Osteocyte (in vitro differentiated cells): ENCODE results near the gene SIAH3. TPM values are rescaled to one million over a fixed set of nuclear protein-coding genes. Genes with fewer than 3 reads are reported as not detected.

ENCODE experiments used
- DNase-seq: peaks from one replicate; pipeline ENCODE4 v3.0.0; 2021; ENCODE audit warnings: mixed read lengths; ENCODE audit not compliant: unreplicated experiment; ENCODE audit errors: extremely low spot score
- H3K27ac Mint-ChIP-seq: one replicate; pipeline ENCODE4 v1.8.0; 2021; ENCODE audit warnings: mild to moderate bottlenecking, mixed read lengths; ENCODE audit not compliant: unreplicated experiment
- H3K27me3 Mint-ChIP-seq: one replicate; pipeline ENCODE4 v1.8.0; 2021; ENCODE audit warnings: mixed read lengths; ENCODE audit not compliant: unreplicated experiment
- H3K36me3 Mint-ChIP-seq: one replicate; pipeline ENCODE4 v1.8.0; 2021; ENCODE audit warnings: mixed read lengths; ENCODE audit not compliant: unreplicated experiment
- H3K4me1 Mint-ChIP-seq: one replicate; pipeline ENCODE4 v1.8.0; 2021; ENCODE audit warnings: mixed read lengths; ENCODE audit not compliant: unreplicated experiment
- H3K4me3 Mint-ChIP-seq: one replicate; pipeline ENCODE4 v1.8.0; 2021; ENCODE audit warnings: mild to moderate bottlenecking, moderate library complexity, mixed read lengths; ENCODE audit not compliant: unreplicated experiment
- H3K9me3 Mint-ChIP-seq: one replicate; pipeline ENCODE4 v1.8.0; 2021; ENCODE audit warnings: mixed read lengths; ENCODE audit not compliant: unreplicated experiment
- total RNA-seq: library from RNA; stranded (reverse); gene quantifications from 2 replicates; pipeline ENCODE4 v1.2.1, GENCODE V29; 2021
- TF ChIP-seq, protein P1 (sequence below): fragments of 200-600 bp; sonication (generic); IDR thresholded peaks from 2 replicates; pipeline ENCODE4 v1.5.0; 2021; ENCODE audit warnings: antibody characterized with exemption, mild to moderate bottlenecking, moderate library complexity

The SIAH3 gene
- total RNA-seq, 1 donor from 2014 or later, result not detected

- no peak overlapping the region for H3K4me3 Mint-ChIP-seq
- H3K9me3 Mint-ChIP-seq, result no peaks in the 10 kb centered on the region
- no peak overlapping the region for H3K27ac Mint-ChIP-seq
- no peaks in the 10 kb centered on the region for H3K36me3 Mint-ChIP-seq
- no peak for DNase-seq
- H3K4me1 Mint-ChIP-seq, result peaks cover 14% of the 10 kb centered on the region
- peaks cover 52% of the 10 kb centered on the region for H3K27me3 Mint-ChIP-seq
- TF ChIP-seq, protein P1, sequence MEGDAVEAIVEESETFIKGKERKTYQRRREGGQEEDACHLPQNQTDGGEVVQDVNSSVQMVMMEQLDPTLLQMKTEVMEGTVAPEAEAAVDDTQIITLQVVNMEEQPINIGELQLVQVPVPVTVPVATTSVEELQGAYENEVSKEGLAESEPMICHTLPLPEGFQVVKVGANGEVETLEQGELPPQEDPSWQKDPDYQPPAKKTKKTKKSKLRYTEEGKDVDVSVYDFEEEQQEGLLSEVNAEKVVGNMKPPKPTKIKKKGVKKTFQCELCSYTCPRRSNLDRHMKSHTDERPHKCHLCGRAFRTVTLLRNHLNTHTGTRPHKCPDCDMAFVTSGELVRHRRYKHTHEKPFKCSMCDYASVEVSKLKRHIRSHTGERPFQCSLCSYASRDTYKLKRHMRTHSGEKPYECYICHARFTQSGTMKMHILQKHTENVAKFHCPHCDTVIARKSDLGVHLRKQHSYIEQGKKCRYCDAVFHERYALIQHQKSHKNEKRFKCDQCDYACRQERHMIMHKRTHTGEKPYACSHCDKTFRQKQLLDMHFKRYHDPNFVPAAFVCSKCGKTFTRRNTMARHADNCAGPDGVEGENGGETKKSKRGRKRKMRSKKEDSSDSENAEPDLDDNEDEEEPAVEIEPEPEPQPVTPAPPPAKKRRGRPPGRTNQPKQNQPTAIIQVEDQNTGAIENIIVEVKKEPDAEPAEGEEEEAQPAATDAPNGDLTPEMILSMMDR, result no peak
Observed at GRCh38 chr13:45846681-45847080, 4.9 kb downstream of the SIAH3 start.

- H3K27me3 Mint-ChIP-seq, result peaks cover 6% of the 10 kb centered on the region
- H3K4me3 Mint-ChIP-seq, result no peak overlapping the region
- TF ChIP-seq, protein P1, result no peak
- peaks cover 10% of the 10 kb centered on the region for H3K4me1 Mint-ChIP-seq
- no peaks in the 10 kb centered on the region for H3K36me3 Mint-ChIP-seq
- H3K27ac Mint-ChIP-seq, result no peak overlapping the region
- peak; percentile 65 for DNase-seq
- H3K9me3 Mint-ChIP-seq, result no peaks in the 10 kb centered on the region
Observed at GRCh38 chr13:45838171-45838745, 13.3 kb downstream of the SIAH3 start.

DNA sequence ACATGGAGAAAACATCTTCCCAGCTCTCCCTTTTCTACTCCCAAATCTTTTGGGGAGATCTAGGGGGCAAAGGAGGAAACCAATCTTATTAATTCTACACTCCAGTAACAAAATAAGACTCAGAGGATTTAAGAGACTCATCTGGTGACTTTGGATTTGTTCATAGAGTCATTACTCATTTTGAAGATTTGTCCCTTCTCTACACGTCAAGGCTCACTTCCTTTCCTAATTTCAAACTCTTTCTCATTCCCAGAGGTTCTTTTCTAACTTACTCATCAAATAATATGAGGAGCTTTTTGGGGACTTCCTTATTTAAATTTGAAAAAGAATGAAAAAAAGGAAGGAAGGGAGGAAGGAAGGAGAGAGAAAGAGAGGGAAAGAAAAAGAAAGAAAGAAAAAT is 14.4 kb downstream of the SIAH3 start:
- H3K27ac Mint-ChIP-seq, result no peak overlapping the region
- TF ChIP-seq, protein P1, result no peak
- no peaks in the 10 kb centered on the region for H3K36me3 Mint-ChIP-seq
- peaks cover 6% of the 10 kb centered on the region for H3K27me3 Mint-ChIP-seq
- no peak overlapping the region for H3K4me3 Mint-ChIP-seq
- peaks cover 10% of the 10 kb centered on the region for H3K4me1 Mint-ChIP-seq
- DNase-seq, result no peak
- no peaks in the 10 kb centered on the region for H3K9me3 Mint-ChIP-seq

- Mint-ChIP-seq H3K27ac (no peak overlapping the region), H3K4me3 (no peak overlapping the region), H3K27me3 (peaks cover 9% of the 10 kb centered on the region), H3K4me1 (peaks cover 10% of the 10 kb centered on the region), H3K9me3 (no peaks in the 10 kb centered on the region), H3K36me3 (no peaks in the 10 kb centered on the region)
- DNase-seq, result peak; percentile 74
- TF ChIP-seq, protein P1, result no peak
Observed at GRCh38 chr13:45834411-45834994, 17.1 kb downstream of the SIAH3 start.

DNA sequence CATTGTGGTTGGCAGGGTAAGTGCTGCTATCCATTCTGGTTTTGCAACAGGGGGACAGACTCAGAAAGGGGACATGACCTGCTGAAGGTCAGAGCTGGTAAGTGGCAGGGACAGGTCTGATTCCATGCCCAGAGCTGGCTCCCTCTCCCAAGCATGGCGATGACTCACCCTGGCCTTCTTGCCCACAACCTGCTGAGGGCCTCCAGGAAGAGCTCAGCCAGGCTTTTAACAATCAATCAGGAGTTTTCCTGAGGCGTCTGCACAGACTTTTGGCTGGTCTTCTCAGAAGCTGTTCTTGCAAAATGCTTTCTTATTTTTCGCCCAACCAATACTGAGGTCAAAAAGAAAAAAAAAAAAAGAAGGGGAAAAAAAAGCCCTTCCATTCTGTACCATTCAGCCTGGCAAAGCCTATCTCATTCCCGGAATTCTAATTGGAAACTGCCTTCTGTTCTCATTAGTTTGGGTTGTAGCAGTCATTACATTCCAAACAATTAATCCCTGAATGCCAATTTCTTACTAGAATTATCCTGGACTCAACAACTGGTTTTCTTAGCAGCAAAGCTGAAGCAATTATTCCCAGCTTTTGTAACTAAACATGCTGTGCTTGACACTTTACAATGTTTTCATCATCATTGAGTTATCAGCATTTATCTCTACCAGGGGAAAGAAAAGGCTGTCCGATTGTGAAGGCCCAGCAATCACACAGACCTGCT is 17.7 kb downstream of the SIAH3 start:
- no peak for DNase-seq
- peaks cover 9% of the 10 kb centered on the region for H3K27me3 Mint-ChIP-seq
- H3K4me3 Mint-ChIP-seq, result no peak overlapping the region
- H3K4me1 Mint-ChIP-seq, result peaks cover 10% of the 10 kb centered on the region
- TF ChIP-seq, protein P1, result no peak
- H3K9me3 Mint-ChIP-seq, result no peaks in the 10 kb centered on the region
- H3K27ac Mint-ChIP-seq, result no peak overlapping the region
- H3K36me3 Mint-ChIP-seq, result no peaks in the 10 kb centered on the region
